T-helper 2 cell (primary cell): ENCODE measurements around the gene REL.
A peak's percentile ranks its signal among the peaks of the same experiment; 100 is the strongest.
"Not testable (repeated sequence)": the region's sequence is repeated elsewhere in the genome, so short reads cannot be mapped to it uniquely, and the experiment has no call there.

Source experiments
- DNase-seq, 5 experiments: peaks; one replicate each; pipeline versions ENCODE4 v3.0.0 to v3.0.0-alpha.2; 2012 to 2022
- total RNA-seq, 2 donors: gene quantifications; one replicate each; lab custom pipeline; 2026; lab: John Stamatoyannopoulos, UW

The REL gene
- total RNA-seq, result 117 to 271 reads per million in 2 donors

DNA sequence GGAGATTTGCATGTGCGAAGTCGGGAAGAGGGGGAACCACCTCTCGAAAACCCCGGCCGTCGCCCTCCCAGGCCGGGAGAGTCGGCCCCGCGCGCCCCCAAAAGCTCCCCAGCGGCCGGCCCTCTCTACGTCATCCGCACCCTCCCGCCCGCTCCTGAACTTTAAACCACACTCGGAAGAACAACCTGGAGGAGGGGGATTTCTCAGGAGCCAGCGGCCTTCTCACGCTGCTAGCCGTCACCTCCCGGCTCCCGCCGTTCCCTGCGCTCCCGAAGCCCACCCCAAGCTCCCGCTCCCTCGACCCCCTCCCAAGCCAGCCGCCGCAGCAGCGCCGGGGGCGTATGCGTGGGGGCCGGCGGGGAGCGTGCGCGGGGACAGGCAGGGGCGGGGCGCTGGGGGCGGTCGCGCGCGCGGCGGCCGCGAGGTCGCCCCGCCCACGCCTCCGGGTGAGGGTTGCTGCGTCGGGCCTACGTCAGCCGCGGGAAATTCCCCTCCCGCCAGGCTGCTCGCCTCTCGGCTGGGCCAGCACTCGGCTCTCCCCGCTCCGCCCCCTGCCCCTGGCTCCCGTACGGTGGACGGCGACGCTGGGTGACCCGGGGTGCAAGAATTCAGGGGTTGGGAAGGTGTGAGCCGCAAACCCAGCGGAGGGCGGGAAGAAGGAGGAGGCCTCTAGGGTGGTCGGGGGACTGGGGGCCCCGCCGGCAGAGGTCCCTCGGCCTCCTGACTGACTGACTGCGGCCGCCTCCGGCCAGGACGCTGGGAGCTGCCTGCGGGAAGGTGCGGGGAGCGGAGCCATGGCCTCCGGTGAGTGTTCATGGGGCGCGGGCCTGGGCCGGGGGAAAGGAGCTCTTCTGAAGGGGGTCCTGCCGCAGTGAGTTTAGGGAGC lies at the start of gene REL:
Gene REL, plus strand, starts transcription at position 528 of the 886 bp plus-strand sequence. Its CDS starts 267 bp downstream, at position 795.
- DNase-seq, result peak; percentile 83 to 95 (median 89)

DNA sequence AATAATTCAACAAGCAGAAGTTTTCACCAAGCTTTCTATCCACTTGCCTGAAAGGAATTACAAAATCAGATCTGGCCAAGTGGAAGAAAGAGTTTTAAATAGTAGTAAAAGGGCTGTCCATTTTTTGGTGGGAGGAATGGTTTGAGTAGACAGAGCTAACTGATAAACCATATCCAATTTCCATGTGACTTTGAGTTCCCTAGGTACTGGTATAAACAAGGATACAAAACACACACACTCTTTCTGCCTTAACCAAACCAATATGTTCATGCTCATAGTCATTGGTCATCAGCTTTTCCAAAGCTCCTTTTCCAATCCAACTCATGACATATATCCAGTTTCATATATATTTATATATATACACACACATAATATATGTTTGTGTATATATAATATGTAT lies 49.5 kb upstream of the REL start:
- DNase-seq, result no peak

- DNase-seq, result no peak
Measured at GRCh38 chr2:60832621-60833020, 48.8 kb upstream of the REL start.

DNA sequence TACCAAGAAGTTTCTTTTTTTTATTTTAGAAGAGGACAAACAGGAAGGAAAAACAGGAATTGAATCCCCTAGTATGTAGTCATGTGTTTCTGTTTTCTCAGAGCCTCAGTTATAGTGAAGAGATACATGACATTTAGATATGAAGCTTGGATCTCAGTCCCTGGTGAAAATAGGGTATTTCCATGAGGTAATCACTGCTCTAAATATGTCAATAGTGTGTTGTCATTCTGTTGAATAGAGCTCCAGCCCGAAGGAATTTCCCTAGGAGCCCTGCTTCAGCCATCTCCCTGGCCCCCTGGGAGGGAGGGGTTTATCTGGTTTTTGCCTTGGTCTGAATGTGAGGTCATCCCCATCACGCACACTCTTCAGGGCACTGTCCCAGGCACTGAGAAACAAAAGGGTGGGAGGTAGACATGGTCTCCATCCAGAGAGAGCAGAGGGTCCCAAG lies 47.1 kb upstream of the REL start:
- no peak for DNase-seq

- DNase-seq, result no peak
Measured at GRCh38 chr2:60836491-60836890, 44.9 kb upstream of the REL start.

DNA sequence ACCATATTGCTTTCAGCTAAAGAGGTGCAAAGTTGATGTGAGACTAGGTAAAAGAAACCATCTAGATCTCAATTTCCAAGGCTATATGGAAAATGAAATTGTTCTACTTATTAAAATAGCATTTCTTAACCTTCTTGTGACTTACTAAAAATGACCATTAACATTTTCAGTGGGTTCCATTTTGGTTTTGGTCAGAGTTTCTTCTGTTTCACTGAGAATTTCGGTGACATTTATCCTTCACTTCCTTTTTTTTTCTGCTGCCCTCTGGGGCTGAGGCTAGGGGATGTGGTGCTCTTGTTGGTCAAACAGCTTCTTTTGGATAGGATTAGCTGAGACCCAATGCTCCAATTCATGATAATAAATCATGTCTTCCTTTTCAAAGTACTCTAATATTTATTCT lies 44.3 kb upstream of the REL start:
- DNase-seq, result no peak

GRCh38 chr2:60838481-60838880 lies 42.9 kb upstream of the REL start:
- DNase-seq, result no peak

- no peak for DNase-seq
Measured at GRCh38 chr2:60839126-60839813, 42.1 kb upstream of the REL start.

DNA sequence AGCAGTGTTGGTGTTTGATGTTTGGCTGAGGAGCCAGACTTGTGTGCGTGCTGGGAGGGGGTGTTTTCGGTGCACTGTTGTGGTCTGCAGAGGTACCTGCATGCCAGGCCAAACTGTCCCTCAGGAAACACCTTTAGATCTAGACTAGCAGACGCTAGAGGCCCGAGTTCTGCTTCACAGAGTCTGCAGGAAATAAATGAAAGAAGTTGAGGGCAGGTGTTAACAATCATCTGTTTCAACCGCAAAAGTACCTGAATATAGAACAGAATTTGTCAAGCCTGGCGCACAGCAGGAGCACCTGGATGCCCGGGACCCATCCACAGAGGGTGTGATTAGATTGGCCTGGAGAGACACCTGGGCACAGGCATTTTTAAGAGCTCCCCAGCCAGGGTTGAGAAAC lies 40.5 kb upstream of the REL start:
- DNase-seq, result peak in 2 of 5 experiments; percentile 16 to 24

DNA sequence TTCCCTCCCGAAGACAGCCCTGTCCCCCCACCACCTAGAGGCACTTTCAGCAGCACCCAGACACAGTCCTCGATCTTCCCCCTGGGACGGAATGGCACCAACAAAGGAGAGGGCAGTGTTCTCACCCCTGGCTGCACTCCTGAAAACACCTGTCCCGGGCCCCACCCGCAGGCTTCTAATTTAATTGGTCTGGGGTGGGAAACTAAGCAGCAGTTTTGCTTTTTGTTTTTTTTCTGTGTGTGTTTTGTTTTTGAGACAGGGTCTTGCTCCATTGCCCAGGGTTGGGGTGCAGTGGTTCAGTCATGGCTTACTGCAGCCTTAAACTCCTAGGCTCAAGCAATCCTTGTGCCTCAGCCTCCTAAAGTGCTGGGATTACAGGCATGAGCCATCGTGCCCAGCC lies 38.4 kb upstream of the REL start:
- no peak for DNase-seq

DNA sequence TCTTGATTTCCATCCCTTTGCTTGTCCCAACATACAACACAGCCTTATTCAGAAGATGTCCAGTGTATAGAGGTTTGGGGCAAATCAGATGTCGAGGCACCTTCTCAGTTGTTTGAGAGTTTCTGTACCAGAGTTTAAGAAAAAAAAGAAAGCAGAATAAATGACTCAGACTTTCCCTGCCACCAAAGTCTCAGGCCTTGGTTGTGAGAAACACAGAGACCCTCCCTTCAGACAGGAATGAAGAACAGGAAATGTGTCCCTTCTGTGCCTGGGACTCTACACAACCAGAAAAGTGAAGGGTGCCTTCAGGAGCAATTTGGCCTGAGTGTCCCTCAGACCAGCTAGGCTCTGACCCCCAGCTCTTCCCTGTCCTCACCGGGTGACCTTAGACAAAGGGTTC lies 37.3 kb upstream of the REL start:
- no peak for DNase-seq

DNA sequence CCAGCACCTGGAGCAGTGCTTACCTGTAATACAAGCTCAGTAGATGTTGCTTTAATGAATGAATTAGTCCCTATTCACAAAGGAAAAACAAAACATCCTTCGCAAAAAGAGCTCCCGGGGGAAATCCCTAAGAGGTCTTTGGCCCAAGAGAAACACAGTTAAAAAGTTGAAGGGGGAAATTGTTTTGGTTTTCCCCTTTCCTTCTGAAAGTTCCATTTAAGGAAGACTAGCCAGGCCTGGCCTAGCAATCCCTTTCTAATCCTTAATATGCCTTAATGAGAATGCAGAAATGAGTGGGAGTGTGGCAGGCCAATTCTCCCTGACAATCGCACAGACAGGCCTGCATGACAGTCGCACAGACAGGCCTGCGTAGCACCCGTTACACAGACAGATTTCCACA lies 33.5 kb upstream of the REL start:
- DNase-seq, result no peak

DNA sequence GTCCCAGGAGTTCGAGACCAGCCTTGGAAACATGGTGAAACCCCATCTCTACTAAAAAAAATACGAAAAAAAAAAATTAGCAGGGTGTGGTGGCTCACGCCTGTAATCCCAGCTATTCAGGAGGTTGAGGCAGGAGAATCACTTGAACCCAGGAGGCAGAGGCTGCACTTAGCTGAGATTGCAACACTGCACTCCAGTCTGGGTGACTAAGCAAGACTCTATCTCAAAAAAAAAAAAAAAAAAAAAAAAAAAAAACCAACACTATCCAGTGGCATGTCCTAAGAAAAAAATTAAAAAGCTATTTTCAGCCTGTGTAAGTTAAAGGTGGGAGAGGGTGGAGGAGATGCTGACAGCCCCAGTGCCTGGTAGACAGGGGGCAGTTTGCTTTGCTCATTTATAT lies 32.2 kb upstream of the REL start:
- DNase-seq, result no peak

DNA sequence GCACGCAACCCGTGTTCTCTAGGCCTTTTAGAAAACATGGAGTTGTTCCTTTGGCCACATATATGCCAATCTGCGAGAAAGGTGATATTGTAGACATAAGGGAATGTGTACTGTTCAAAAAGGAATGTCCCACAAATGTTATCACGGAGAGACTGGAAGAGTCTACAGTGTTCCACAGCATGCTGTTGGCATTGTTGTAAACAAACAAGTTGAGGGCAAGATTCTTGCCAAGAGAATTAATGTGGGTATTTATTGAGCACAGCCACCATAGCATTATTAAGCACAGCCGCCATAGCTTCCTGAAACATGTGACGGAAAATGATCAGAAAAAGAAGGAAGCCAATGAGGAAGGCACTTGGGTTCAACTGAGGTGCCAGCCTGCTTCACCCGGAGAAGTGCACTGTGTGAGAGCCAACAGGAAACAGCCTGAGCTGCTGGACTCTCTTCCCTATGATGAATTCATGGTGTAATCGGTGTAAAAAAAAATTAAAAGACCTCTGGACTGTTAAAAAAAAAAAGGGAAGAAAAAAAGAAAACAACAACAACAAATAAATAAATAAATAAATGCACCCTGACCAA lies 29.0 kb upstream of the REL start:
- no peak for DNase-seq

DNA sequence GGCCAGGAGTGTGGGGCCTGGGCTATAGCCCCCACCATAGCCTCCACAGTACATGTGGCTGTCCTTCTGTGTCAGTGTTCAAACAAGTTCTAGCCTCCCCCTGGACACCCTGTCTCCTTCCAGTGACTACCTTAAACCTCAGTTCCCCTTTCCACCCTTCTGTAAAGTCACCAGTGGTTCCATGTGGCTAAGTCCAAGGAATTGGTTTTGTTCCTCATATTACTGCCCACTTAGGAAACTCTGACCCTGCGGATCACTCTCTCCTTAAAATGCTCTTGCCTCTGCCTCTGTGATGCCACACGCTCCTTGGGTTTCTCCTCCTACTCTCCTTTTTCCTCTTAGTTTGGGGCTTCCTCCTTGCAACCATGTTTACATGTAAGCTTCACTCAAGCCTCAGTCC lies 27.8 kb upstream of the REL start:
- no peak for DNase-seq

DNA sequence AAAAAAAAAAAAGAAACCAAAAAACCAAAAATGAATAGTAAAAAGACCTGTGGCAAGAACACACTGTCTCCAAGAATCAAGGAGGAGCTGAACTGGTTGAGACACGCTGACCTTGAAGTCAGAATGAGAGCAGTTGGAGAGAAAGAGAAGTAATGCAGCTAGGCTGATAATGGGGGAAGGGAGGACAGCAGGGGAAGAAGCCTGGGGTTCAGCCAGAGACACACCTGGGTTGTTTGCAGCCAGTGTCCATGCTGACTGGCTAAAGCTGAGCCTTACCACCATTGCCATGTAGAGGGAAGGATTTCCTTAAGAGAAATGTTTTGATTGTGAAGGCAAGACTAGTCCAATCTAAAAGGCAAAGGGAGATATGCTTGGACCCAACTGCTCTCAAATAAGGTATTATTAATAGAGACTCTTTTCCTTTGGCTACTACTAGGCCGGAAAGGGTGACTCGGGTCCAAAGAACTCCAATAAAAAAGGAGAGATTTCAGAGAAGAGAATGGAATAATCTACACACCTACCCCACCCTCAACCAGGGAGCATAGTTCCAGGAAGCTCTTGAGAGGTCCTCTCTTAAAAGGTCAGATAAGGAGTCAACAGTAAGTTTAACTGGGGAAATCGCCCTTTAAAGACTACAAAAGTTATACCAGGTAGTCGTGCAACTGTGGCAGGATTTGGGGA lies 25.2 kb upstream of the REL start:
- no peak for DNase-seq

DNA sequence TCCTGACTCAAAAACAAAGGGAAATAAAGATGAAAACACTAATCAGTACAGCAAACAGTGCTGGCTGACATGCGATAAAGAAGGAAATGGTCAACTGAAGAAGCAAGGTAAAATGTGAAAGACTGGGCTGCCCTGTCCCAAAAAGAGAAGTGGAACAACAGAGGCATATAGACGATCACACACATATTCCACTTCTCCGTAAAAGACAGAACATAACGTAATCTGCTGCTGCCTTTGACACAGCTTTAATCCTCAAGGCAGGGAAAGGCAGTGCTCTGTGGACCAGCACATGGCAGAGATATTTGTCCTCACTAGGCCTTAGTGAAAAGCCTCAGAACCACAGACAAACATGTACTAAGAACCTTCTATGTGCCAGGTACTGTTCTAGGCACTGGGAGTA lies 24.3 kb upstream of the REL start:
- no peak for DNase-seq

- DNase-seq, result no peak
Measured at GRCh38 chr2:60858897-60859311, 22.5 kb upstream of the REL start.

DNA sequence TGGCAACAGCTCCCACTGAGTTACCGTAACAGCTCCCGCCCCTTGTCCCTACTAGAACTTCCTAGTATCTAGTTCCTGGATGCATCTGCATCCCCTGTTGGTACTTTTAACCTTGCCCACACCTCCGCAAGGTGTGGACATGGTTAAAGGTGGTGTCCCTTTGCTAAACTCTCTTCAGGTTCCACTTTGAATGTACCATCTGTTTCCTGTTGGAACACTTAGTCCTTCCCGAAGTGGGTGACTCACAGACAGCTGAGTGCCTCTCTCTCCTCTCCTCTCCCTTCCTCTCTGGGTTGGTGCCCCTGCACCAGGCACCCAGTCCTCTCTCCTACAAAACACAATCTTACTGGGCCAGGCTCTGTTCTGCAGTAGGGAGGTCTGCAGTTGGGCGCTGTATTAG lies 19.6 kb upstream of the REL start:
- no peak for DNase-seq

DNA sequence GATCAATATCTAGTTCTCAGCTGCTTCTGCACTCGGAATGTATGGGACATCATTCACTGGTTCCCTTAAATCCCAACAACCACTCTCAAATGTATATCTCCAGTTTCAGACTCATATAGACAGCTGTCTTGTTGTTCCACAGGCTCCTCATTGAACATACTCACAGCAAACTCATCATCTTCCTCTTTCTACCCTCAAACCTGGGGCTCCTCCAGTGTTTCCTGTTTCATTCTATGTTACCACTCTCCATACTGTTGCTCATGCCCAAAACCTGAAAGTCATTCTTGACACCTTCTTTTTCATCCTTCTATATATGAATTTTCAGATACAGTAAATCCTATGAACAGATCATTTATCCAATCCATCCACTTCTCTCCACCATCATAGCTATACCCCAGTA lies 18.7 kb upstream of the REL start:
- DNase-seq, result no peak

DNA sequence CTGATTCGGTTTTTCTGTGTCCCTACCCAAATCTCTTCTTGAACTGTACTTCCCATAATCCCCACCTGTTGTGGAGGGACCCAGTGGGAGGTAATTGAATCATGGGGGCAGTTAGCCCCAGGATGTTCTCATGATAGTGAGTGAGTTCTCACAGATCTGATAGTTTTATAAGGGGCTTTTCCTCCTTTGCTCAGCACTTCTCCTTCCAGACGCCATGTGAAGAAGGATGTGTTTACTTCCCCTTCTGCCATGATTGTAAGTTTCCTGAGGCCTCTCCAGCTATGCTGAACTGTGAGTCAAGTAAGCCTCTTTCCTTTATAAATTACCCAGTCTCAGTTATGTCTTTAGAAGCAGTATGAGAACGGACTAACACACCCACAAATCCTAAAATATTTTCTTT lies 16.0 kb upstream of the REL start:
- not testable (repeated sequence) for DNase-seq

DNA sequence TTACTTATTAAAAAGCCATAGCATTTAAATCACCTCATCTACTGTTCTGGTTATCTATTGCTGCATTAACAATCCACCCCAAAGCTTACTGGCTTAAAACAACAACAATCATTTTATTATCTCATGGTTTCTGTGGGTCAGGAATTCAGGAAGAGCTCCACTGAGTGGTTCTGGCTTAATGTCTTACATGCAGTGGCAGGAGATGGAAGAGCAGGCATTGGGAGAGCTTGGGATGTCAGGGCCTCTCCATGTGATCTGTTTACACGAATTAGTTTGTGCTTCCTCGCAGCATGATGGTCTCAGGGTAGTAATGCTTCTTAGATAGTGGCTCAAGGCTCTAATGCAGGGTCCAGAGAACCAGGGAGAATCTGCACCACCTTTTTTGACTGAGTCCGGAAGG lies 14.4 kb upstream of the REL start:
- DNase-seq, result no peak

GRCh38 chr2:60867848-60868247 lies 13.5 kb upstream of the REL start:
- DNase-seq, result peak in 2 of 5 experiments; percentile 58 to 80
